GM21529 (cell line): ENCODE data around the gene PHOX2A.
"Not testable (repeated sequence)": the region's sequence is repeated elsewhere in the genome, so short reads cannot be mapped to it uniquely, and the experiment has no call there.

Source experiments
- ATAC-seq: cut with Tn5 transposase; IDR thresholded peaks from one replicate; pipeline ENCODE4 v1.9.1; 2021; ENCODE audit not compliant: unreplicated experiment

PHOX2A gene

GRCh38 chr11:72244060-72244360 is at the start of gene PHOX2A:
Gene PHOX2A, minus strand, starts transcription at chr11:72244176. Its CDS starts 172 bp downstream, at chr11:72244004.
- ATAC-seq = no peak

GRCh38 chr11:72293391-72293790 is 49.4 kb upstream of the PHOX2A start:
- ATAC-seq = no peak

- ATAC-seq = no peak
These were observed 48.3 kb upstream of the PHOX2A start for GRCh38 chr11:72292106-72292785.

GRCh38 chr11:72290741-72291140 is 46.8 kb upstream of the PHOX2A start:
- ATAC-seq = not testable (repeated sequence)

GRCh38 chr11:72287293-72287692 is 43.3 kb upstream of the PHOX2A start:
- ATAC-seq = no peak

- no peak for ATAC-seq
These were observed 40.0 kb upstream of the PHOX2A start for GRCh38 chr11:72283947-72284346.

- ATAC-seq = no peak
These were observed 36.8 kb upstream of the PHOX2A start for GRCh38 chr11:72280726-72281315.

GRCh38 chr11:72280037-72280436 is 36.1 kb upstream of the PHOX2A start:
- ATAC-seq = no peak

GRCh38 chr11:72278905-72279304 is 34.9 kb upstream of the PHOX2A start:
- no peak for ATAC-seq

GRCh38 chr11:72274435-72274834 is 30.5 kb upstream of the PHOX2A start:
- no peak for ATAC-seq

GRCh38 chr11:72271980-72272379 is 28.0 kb upstream of the PHOX2A start:
- no peak for ATAC-seq

- ATAC-seq = no peak
These were observed 24.1 kb upstream of the PHOX2A start for GRCh38 chr11:72267956-72268617.

- ATAC-seq = not testable (repeated sequence)
These were observed 23.0 kb upstream of the PHOX2A start for GRCh38 chr11:72266960-72267359.

- ATAC-seq = no peak
These were observed 22.0 kb upstream of the PHOX2A start for GRCh38 chr11:72265951-72266350.

- no peak for ATAC-seq
These were observed 19.4 kb upstream of the PHOX2A start for GRCh38 chr11:72263361-72263760.

- no peak for ATAC-seq
These were observed 16.6 kb upstream of the PHOX2A start for GRCh38 chr11:72260574-72260973.

- no peak for ATAC-seq
These were observed 15.5 kb upstream of the PHOX2A start for GRCh38 chr11:72259490-72259889.

- ATAC-seq = no peak
These were observed 13.6 kb upstream of the PHOX2A start for GRCh38 chr11:72257570-72257969.

- no peak for ATAC-seq
These were observed 10.5 kb upstream of the PHOX2A start for GRCh38 chr11:72254299-72254993.

- no peak for ATAC-seq
These were observed 9.4 kb upstream of the PHOX2A start for GRCh38 chr11:72253392-72253791.

- no peak for ATAC-seq
These were observed 7.6 kb upstream of the PHOX2A start for GRCh38 chr11:72251614-72252013.
